IMR-90 (cell line): Measurements from ENCODE around the gene LAMA2. TPM values are rescaled to one million over a fixed set of nuclear protein-coding genes. Genes with fewer than 3 reads are reported as not detected.

Experiments used
- ATAC-seq: fragments of 200-7000 bp; cut with Tn5 transposase; 2 replicates; pipeline ENCODE4 v1.9.1; 2020; ENCODE audit warnings: low read depth, mild to moderate bottlenecking, moderate library complexity
- BruUV-seq: library from RNA; stranded (reverse); fragments of 400-500 nt; replicated peaks from 2 replicates; lab custom pipeline; 2021; lab: Mats Ljungman, UMichigan
- CTCF ChIA-PET: fragments of 300-600 bp; formaldehyde crosslinking; extraction: SDS; loops from one replicate; lab custom pipeline; 2021; ENCODE audit warnings: antibody characterized with exemption; lab: Yijun Ruan, JAX
- POLR2A ChIA-PET: fragments of 300-600 bp; sonication (Branson Sonifier 250); formaldehyde crosslinking; loops from one replicate; lab custom pipeline; 2022; ENCODE audit warnings: antibody characterized with exemption; ENCODE audit not compliant: unreplicated experiment; lab: Charles Lee
- DNase-seq: peaks from one replicate; pipeline ENCODE4 v3.0.0; 2013
- H2AFZ ChIP-seq: replicated peaks from 2 replicates; pipeline ENCODE3; 2013; ENCODE audit warnings: low read length, mild to moderate bottlenecking; ENCODE audit not compliant: poor library complexity
- H2AK5ac ChIP-seq: 2 replicates; pipeline ENCODE4 v1.6.1; 2013; ENCODE audit warnings: low read depth, low read length, inconsistent platforms
- H2AK9ac ChIP-seq: replicated peaks from 2 replicates; pipeline ENCODE3; 2013; ENCODE audit warnings: mild to moderate bottlenecking, low read depth, low read length, moderate library complexity; ENCODE audit not compliant: poor library complexity
- H2BK120ac ChIP-seq: 2 replicates; pipeline ENCODE4 v1.6.1; 2013; ENCODE audit warnings: low read depth, low read length, inconsistent platforms
- H2BK15ac ChIP-seq: 3 replicates; pipeline ENCODE4 v1.6.1; 2013; ENCODE audit warnings: low read depth, low read length, inconsistent platforms
- H2BK20ac ChIP-seq: 2 replicates; pipeline ENCODE4 v1.6.1; 2013; ENCODE audit warnings: low read depth, mild to moderate bottlenecking, inconsistent platforms, low read length, moderate library complexity
- H2BK5ac ChIP-seq: 2 replicates; pipeline ENCODE4 v1.6.1; 2013; ENCODE audit warnings: mild to moderate bottlenecking, low read depth, low read length, inconsistent platforms; ENCODE audit not compliant: poor library complexity, severe bottlenecking
- H3K14ac ChIP-seq: replicated peaks from 2 replicates; pipeline ENCODE4 v1.6.1; 2013; ENCODE audit warnings: low read depth, low read length, inconsistent platforms
- H3K18ac ChIP-seq: 2 replicates; pipeline ENCODE4 v1.6.1; 2013; ENCODE audit warnings: low read depth, low read length, control low read depth
- H3K23ac ChIP-seq: 2 replicates; pipeline ENCODE4 v1.6.1; 2013; ENCODE audit warnings: low read depth, low read length, inconsistent platforms
- H3K27ac ChIP-seq: 2 replicates; pipeline ENCODE4 v1.5.1; 2013; ENCODE audit warnings: mild to moderate bottlenecking, control low read depth, low read length; ENCODE audit not compliant: insufficient read depth
- H3K27me3 ChIP-seq: 2 replicates; pipeline ENCODE4 v1.6.1; 2013; ENCODE audit warnings: low read length; ENCODE audit not compliant: control insufficient read depth, insufficient read depth
- H3K36me3 ChIP-seq: 2 replicates; pipeline ENCODE4 v1.6.1; 2013; ENCODE audit warnings: low read length, mixed read lengths; ENCODE audit not compliant: control insufficient read depth, insufficient read depth
- H3K4ac ChIP-seq: 2 replicates; pipeline ENCODE4 v1.6.1; 2013; ENCODE audit warnings: low read depth, low read length, inconsistent platforms
- H3K4me1 ChIP-seq: 2 replicates; pipeline ENCODE4 v1.6.1; 2013; ENCODE audit warnings: low read length, mixed read lengths; ENCODE audit not compliant: control insufficient read depth, insufficient read depth
- H3K4me2 ChIP-seq: 2 replicates; pipeline ENCODE4 v1.6.1; 2013; ENCODE audit warnings: low read depth, mild to moderate bottlenecking, control low read depth, low read length, moderate library complexity
- H3K4me3 ChIP-seq: 2 replicates; pipeline ENCODE4 v1.5.1; 2013; ENCODE audit warnings: low read depth, mild to moderate bottlenecking, control low read depth, low read length, moderate library complexity; ENCODE audit not compliant: insufficient read depth
- H3K56ac ChIP-seq: 2 replicates; pipeline ENCODE4 v1.6.1; 2013; ENCODE audit warnings: low read length, inconsistent platforms; ENCODE audit not compliant: insufficient read depth; ENCODE audit errors: extremely low read depth
- H3K79me1 ChIP-seq, 2 experiments: 2 replicates each; pipeline ENCODE4 v1.6.1; 2013; ENCODE audit warnings: low read length in 2 of 2, inconsistent platforms in 1 of 2, low read depth in 1 of 2
- H3K9ac ChIP-seq: 2 replicates; pipeline ENCODE4 v1.6.1; 2013; ENCODE audit warnings: low read depth, low read length, control low read depth
- H3K9me1 ChIP-seq: 2 replicates; pipeline ENCODE4 v1.6.1; 2013; ENCODE audit warnings: low read length, inconsistent platforms; ENCODE audit not compliant: insufficient read depth
- H3K9me3 ChIP-seq: 2 replicates; pipeline ENCODE4 v1.6.1; 2013; ENCODE audit warnings: low read length; ENCODE audit not compliant: control insufficient read depth, insufficient read depth
- H4K20me1 ChIP-seq: 2 replicates; pipeline ENCODE4 v1.6.1; 2013; ENCODE audit warnings: low read length, inconsistent platforms; ENCODE audit not compliant: insufficient read depth
- H4K5ac ChIP-seq: 2 replicates; pipeline ENCODE4 v1.6.1; 2013; ENCODE audit warnings: mild to moderate bottlenecking, low read depth, low read length, control low read depth
- H4K8ac ChIP-seq, 2 experiments: 2 replicates each; pipeline ENCODE4 v1.6.1; 2013; ENCODE audit warnings: low read depth in 2 of 2, low read length in 2 of 2, control low read depth in 1 of 2, inconsistent platforms in 1 of 2
- H4K91ac ChIP-seq: 2 replicates; pipeline ENCODE4 v1.6.1; 2013; ENCODE audit warnings: low read depth, low read length, inconsistent platforms; ENCODE audit not compliant: insufficient read depth
- CEBPB ChIP-seq: IDR thresholded peaks from 2 replicates; pipeline ENCODE4 v1.6.1; 2012; ENCODE audit warnings: low read depth, low read length, improper control_type of control experiment
- FOS ChIP-seq: fragments of 150-350 bp; IDR thresholded peaks from 2 replicates; pipeline ENCODE4 v1.6.1; 2016; ENCODE audit warnings: low read depth, low read length
- MAFK ChIP-seq: IDR thresholded peaks from 2 replicates; pipeline ENCODE4 v1.6.1; 2012; ENCODE audit warnings: low read depth, low read length, improper control_type of control experiment
- MXI1 ChIP-seq: IDR thresholded peaks from 2 replicates; pipeline ENCODE4 v1.6.1; 2012; ENCODE audit warnings: low read depth, mild to moderate bottlenecking, low read length, moderate library complexity, borderline replicate concordance
- POLR2A ChIP-seq: IDR thresholded peaks from 2 replicates; pipeline ENCODE4 v1.6.1; 2012; ENCODE audit warnings: mild to moderate bottlenecking, low read depth, low read length
- RCOR1 ChIP-seq: IDR thresholded peaks from 2 replicates; pipeline ENCODE4 v1.6.1; 2012; ENCODE audit warnings: mild to moderate bottlenecking, low read length, improper control_type of control experiment; ENCODE audit not compliant: insufficient replicate concordance
- RFX5 ChIP-seq: IDR thresholded peaks from 2 replicates; pipeline ENCODE4 v1.8.0; 2012; ENCODE audit warnings: low read depth, mild to moderate bottlenecking, low read length, moderate library complexity
- SMC3 ChIP-seq: fragments of 150-350 bp; IDR thresholded peaks from 2 replicates; pipeline ENCODE4 v1.6.1; 2016; ENCODE audit warnings: low read depth, mild to moderate bottlenecking, antibody characterized with exemption, low read length, moderate library complexity
- USF2 ChIP-seq: fragments of 150-350 bp; IDR thresholded peaks from 2 replicates; pipeline ENCODE4 v1.6.1; 2017; ENCODE audit warnings: mild to moderate bottlenecking, antibody characterized with exemption, low read length, low read depth
- WGBS, 2 experiments: methylation state at CpG; one replicate each; pipeline versions ENCODE4 v1.1.5 to v1.1.7; 2013; ENCODE audit warnings: missing lambda C conversion rate in 2 of 2; ENCODE audit not compliant: insufficient read length in 1 of 2; ENCODE audit errors: extremely low coverage in 2 of 2; 5-methylcytosine and 5-hydroxymethylcytosine counted together
- dilution Hi-C: fragments of 300-500 bp; cut with HindIII; formaldehyde crosslinking; loops from one replicate; pipeline ENCODE4 v1.14.3; 2018; ENCODE audit warnings: low sequenced_read_pairs; ENCODE audit not compliant: unreplicated experiment
- in situ Hi-C: fragments of 300-500 bp; cut with MboI; formaldehyde crosslinking; loops from 3 replicates; pipeline ENCODE4 v1.14.3; 2019; ENCODE audit warnings: low sequenced_read_pairs, inconsistent platforms, mixed read lengths
- intact Hi-C: fragments of 100-400 bp; cut with micrococcal nuclease; formaldehyde crosslinking; loops from 2 replicates; pipeline ENCODE4 v1.10.0; 2022
- polyA plus RNA-seq, 3 experiments: library from polyadenylated mRNA; depleted of rRNA; stranded (reverse); fragments of >200 nt; gene quantifications; 2 replicates each; pipeline ENCODE4 v1.2.3, GENCODE V29; 2012; ENCODE audit warnings: low replicate concordance in 1 of 3
- total RNA-seq: library from RNA; depleted of rRNA; stranded (reverse); fragments of >200 nt; gene quantifications from 2 replicates; pipeline ENCODE4 v1.2.3, GENCODE V29; 2012
- TF ChIP-seq, protein P1 (sequence below): conservative IDR thresholded peaks from 2 replicates; pipeline ENCODE4 v1.5.1; 2012; ENCODE audit warnings: mild to moderate bottlenecking, low read depth, low read length, improper control_type of control experiment

LAMA2 gene
- total and polyA plus RNA-seq, 2 of the 4 experiments (the other 2 are of a cell fraction): 9.9 to 13.3 TPM

DNA sequence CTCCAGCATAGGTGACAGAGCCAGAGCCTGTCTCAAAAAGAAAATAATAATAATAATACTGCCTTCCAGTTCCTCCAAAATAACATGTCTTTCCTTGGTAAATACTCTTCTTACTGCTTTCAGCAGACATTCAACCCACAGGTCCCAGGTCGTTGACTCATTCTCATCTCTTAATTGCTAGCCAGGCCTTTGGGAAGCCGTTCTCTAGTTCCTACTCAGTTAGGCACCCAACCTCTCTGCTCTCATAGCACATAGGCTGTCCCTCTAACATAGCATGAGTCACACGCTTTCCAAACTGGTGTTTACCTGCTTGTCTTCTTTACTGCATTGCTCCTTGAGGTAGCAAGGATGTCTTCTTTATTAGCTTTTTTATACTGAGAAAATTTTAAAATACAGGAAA, 98.8 kb downstream of the LAMA2 start:
- Histone ChIP-seq H3K27ac (no peak overlapping the region), H4K91ac (no peak overlapping the region), H2AFZ (no peak overlapping the region), H3K9ac (no peak overlapping the region), H3K18ac (no peak overlapping the region), H2BK20ac (no peak overlapping the region), H3K79me1 (no peaks in the 10 kb centered on the region), H3K4me2 (no peak overlapping the region), H3K23ac (no peak overlapping the region), H2BK15ac (no peak overlapping the region), H3K4me1 (no peaks in the 10 kb centered on the region), H4K5ac (no peak overlapping the region), H2BK5ac (no peak overlapping the region), H3K4me3 (no peak overlapping the region), H3K9me3 (no peaks in the 10 kb centered on the region), H2BK120ac (no peak overlapping the region), H3K9me1 (no peaks in the 10 kb centered on the region), H3K27me3 (no peaks in the 10 kb centered on the region), H3K56ac (no peak overlapping the region), H4K20me1 (no peaks in the 10 kb centered on the region), H4K8ac (no peak overlapping the region), H3K36me3 (no peaks in the 10 kb centered on the region), H2AK9ac (no peak overlapping the region), H3K4ac (no peak overlapping the region), H2AK5ac (no peak overlapping the region), H3K14ac (no peak overlapping the region)
- DNase-seq (no peak), ATAC-seq (no peak)
- CTCF ChIA-PET: no interaction called here
- in situ Hi-C loops (no loop called here), dilution Hi-C loops (no loop called here), intact Hi-C loops (no loop called here)
- POLR2A ChIA-PET: no interaction called here
- 80% methylated on average over 1 of the region's 3 CpGs; no CpG with 5 or more reads in 1 of the 2 experiments for WGBS, 2 experiments
- no TSS peak for BruUV-seq
- TF ChIP-seq MXI1 (no peak), FOS (no peak), POLR2A (no peak), RFX5 (no peak), USF2 (no peak), CEBPB (no peak), RCOR1 (no peak), MAFK (no peak), SMC3 (no peak)
- TF ChIP-seq, protein P1, sequence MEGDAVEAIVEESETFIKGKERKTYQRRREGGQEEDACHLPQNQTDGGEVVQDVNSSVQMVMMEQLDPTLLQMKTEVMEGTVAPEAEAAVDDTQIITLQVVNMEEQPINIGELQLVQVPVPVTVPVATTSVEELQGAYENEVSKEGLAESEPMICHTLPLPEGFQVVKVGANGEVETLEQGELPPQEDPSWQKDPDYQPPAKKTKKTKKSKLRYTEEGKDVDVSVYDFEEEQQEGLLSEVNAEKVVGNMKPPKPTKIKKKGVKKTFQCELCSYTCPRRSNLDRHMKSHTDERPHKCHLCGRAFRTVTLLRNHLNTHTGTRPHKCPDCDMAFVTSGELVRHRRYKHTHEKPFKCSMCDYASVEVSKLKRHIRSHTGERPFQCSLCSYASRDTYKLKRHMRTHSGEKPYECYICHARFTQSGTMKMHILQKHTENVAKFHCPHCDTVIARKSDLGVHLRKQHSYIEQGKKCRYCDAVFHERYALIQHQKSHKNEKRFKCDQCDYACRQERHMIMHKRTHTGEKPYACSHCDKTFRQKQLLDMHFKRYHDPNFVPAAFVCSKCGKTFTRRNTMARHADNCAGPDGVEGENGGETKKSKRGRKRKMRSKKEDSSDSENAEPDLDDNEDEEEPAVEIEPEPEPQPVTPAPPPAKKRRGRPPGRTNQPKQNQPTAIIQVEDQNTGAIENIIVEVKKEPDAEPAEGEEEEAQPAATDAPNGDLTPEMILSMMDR: no peak
